ENCODE data around the gene HSH2D.

HSH2D gene

GRCh38 chr19:16205205-16206045 is 61.9 kb downstream of the HSH2D start:
- Histone ChIP-seq H2BK15ac (ENCODE audit: low read length) (no peak overlapping the region), H3K36me3 (replicated peaks in 1 of 2; ENCODE audit: control insufficient read depth in 2 of 2, insufficient read depth in 2 of 2, low read length in 2 of 2) (peaks cover 47 to 93% of the 10 kb centered on the region in 2 donors), H3K14ac (ENCODE audit: low read length) (no peak overlapping the region)

GRCh38 chr19:16206046-16206605 is 62.6 kb downstream of the HSH2D start:
- H2BK12ac ChIP-seq (ENCODE audit: low read length): no peak overlapping the region
- H2AK5ac ChIP-seq (ENCODE audit: low read depth, low read length): no peak overlapping the region
- H3K27me3 ChIP-seq (ENCODE audit: control insufficient read depth in 3 of 3, insufficient read depth in 3 of 3, low read depth in 1 of 3, low read length in 3 of 3): no peaks in the 10 kb centered on the region
- H3K23ac ChIP-seq (ENCODE audit: low read depth, low read length, poor library complexity): no peak overlapping the region
- no peaks in the 10 kb centered on the region for H3K4me1 ChIP-seq (ENCODE audit: control insufficient read depth in 2 of 2, insufficient read depth in 1 of 2, low read depth in 1 of 2, low read length in 2 of 2)
- H3K79me1 ChIP-seq (ENCODE audit: low read depth, low read length): peaks cover 3% of the 10 kb centered on the region
- H2BK15ac ChIP-seq (ENCODE audit: low read length): no peak overlapping the region
- no peak overlapping the region for H2BK120ac ChIP-seq (ENCODE audit: low read depth, low read length)
- peaks cover 47 to 93% of the 10 kb centered on the region in 2 donors for H3K36me3 ChIP-seq (replicated peaks in 1 of 2; ENCODE audit: control insufficient read depth in 2 of 2, insufficient read depth in 2 of 2, low read length in 2 of 2)
- no peak overlapping the region for H3K4me3 ChIP-seq (ENCODE audit: low read length in 2 of 2)
- no peak overlapping the region for H4K8ac ChIP-seq (ENCODE audit: low read depth, low read length)
- no peak for DNase-seq (ENCODE audit: low spot score)
- no peak overlapping the region for H2BK5ac ChIP-seq (ENCODE audit: low read length)
- H3K4me2 ChIP-seq (ENCODE audit: insufficient read depth, low read length, poor library complexity, severe bottlenecking): no peak overlapping the region
- WGBS, 2 donors (ENCODE audit: extremely low coverage in 2 of 2, insufficient read length in 2 of 2, insufficient replicate concordance in 1 of 2): no CpG with 5 or more reads among the region's 14 CpGs
- peaks cover 0 to under 1% of the 10 kb centered on the region in 2 donors for H3K9me3 ChIP-seq (replicated peaks in 1 of 2; ENCODE audit: control insufficient read depth in 2 of 2, insufficient read depth in 1 of 2, low read depth in 1 of 2, low read length in 2 of 2)
- no peak overlapping the region for H3K9ac ChIP-seq (ENCODE audit: low read depth, low read length, poor library complexity)
- no peak overlapping the region for H3K18ac ChIP-seq (ENCODE audit: low read length)
- H3K27ac ChIP-seq (replicated peaks; ENCODE audit: low read length): no peak overlapping the region
- no peak overlapping the region for H3K4ac ChIP-seq (ENCODE audit: low read length)
- no peak overlapping the region for H2AFZ ChIP-seq (ENCODE audit: low read length)
- no peak overlapping the region for H3K14ac ChIP-seq (ENCODE audit: low read length)
- no peak overlapping the region for H4K91ac ChIP-seq (ENCODE audit: low read depth, low read length, poor library complexity)

More at GRCh38 chr19:16205205-16206045, 61.9 kb downstream of the HSH2D start:
- Histone ChIP-seq H2BK12ac (ENCODE audit: low read length) (no peak overlapping the region), H3K4ac (ENCODE audit: low read length) (no peak overlapping the region), H3K27me3 (ENCODE audit: control insufficient read depth in 3 of 3, insufficient read depth in 3 of 3, low read depth in 1 of 3, low read length in 3 of 3) (no peaks in the 10 kb centered on the region), H4K91ac (ENCODE audit: low read depth, low read length, poor library complexity) (no peak overlapping the region), H3K23ac (ENCODE audit: low read depth, low read length, poor library complexity) (no peak overlapping the region), H2AK5ac (ENCODE audit: low read depth, low read length) (no peak overlapping the region), H3K4me3 (ENCODE audit: low read length in 2 of 2) (no peak overlapping the region), H3K4me1 (ENCODE audit: control insufficient read depth in 2 of 2, insufficient read depth in 1 of 2, low read depth in 1 of 2, low read length in 2 of 2) (no peaks in the 10 kb centered on the region), H3K18ac (ENCODE audit: low read length) (no peak overlapping the region), H2BK5ac (ENCODE audit: low read length) (no peak overlapping the region), H3K79me1 (ENCODE audit: low read depth, low read length) (peaks cover 3% of the 10 kb centered on the region), H3K4me2 (ENCODE audit: insufficient read depth, low read length, poor library complexity, severe bottlenecking) (no peak overlapping the region), H3K27ac (replicated peaks; ENCODE audit: low read length) (no peak overlapping the region), H4K8ac (ENCODE audit: low read depth, low read length) (no peak overlapping the region), H2BK120ac (ENCODE audit: low read depth, low read length) (no peak overlapping the region), H3K9ac (ENCODE audit: low read depth, low read length, poor library complexity) (no peak overlapping the region), H3K9me3 (replicated peaks in 1 of 2; ENCODE audit: control insufficient read depth in 2 of 2, insufficient read depth in 1 of 2, low read depth in 1 of 2, low read length in 2 of 2) (no peaks in the 10 kb centered on the region), H2AFZ (ENCODE audit: low read length) (no peak overlapping the region)
- no CpG with 5 or more reads among the region's 11 CpGs for WGBS, 2 donors (ENCODE audit: extremely low coverage in 2 of 2, insufficient read length in 2 of 2, insufficient replicate concordance in 1 of 2)
- DNase-seq (ENCODE audit: low spot score): no peak

- H3K27me3 ChIP-seq (ENCODE audit: control insufficient read depth in 3 of 3, insufficient read depth in 3 of 3, low read depth in 1 of 3, low read length in 3 of 3): no peaks in the 10 kb centered on the region
Observed at GRCh38 chr19:16206637-16207036, 63.2 kb downstream of the HSH2D start.

GRCh38 chr19:16207063-16207462 is 63.6 kb downstream of the HSH2D start:
- WGBS, 2 donors (ENCODE audit: extremely low coverage in 2 of 2, insufficient read length in 2 of 2, insufficient replicate concordance in 1 of 2): no CpG with 5 or more reads among the region's 10 CpGs
- H2BK15ac ChIP-seq (ENCODE audit: low read length): no peak overlapping the region
- peaks cover 3% of the 10 kb centered on the region for H3K79me1 ChIP-seq (ENCODE audit: low read depth, low read length)
- no peak overlapping the region for H2BK5ac ChIP-seq (ENCODE audit: low read length)
- no peak overlapping the region for H2BK120ac ChIP-seq (ENCODE audit: low read depth, low read length)
- no peak overlapping the region for H4K91ac ChIP-seq (ENCODE audit: low read depth, low read length, poor library complexity)
- no peak for DNase-seq (ENCODE audit: low spot score)
- H3K14ac ChIP-seq (ENCODE audit: low read length): no peak overlapping the region
- H3K36me3 ChIP-seq (replicated peaks in 1 of 2; ENCODE audit: control insufficient read depth in 2 of 2, insufficient read depth in 2 of 2, low read length in 2 of 2): peaks cover 45 to 97% of the 10 kb centered on the region in 2 donors
- H2BK12ac ChIP-seq (ENCODE audit: low read length): no peak overlapping the region
- no peak overlapping the region for H3K23ac ChIP-seq (ENCODE audit: low read depth, low read length, poor library complexity)
- no peak overlapping the region for H3K18ac ChIP-seq (ENCODE audit: low read length)
- no peak overlapping the region for H3K4me2 ChIP-seq (ENCODE audit: insufficient read depth, low read length, poor library complexity, severe bottlenecking)
- H3K27ac ChIP-seq (replicated peaks; ENCODE audit: low read length): no peak overlapping the region
- H3K27me3 ChIP-seq (ENCODE audit: control insufficient read depth in 3 of 3, insufficient read depth in 3 of 3, low read depth in 1 of 3, low read length in 3 of 3): no peaks in the 10 kb centered on the region
- peaks cover 0 to 3% of the 10 kb centered on the region in 2 donors for H3K9me3 ChIP-seq (replicated peaks in 1 of 2; ENCODE audit: control insufficient read depth in 2 of 2, insufficient read depth in 1 of 2, low read depth in 1 of 2, low read length in 2 of 2)
- H2AK5ac ChIP-seq (ENCODE audit: low read depth, low read length): no peak overlapping the region
- no peak overlapping the region for H3K4ac ChIP-seq (ENCODE audit: low read length)
- H4K8ac ChIP-seq (ENCODE audit: low read depth, low read length): no peak overlapping the region
- no peak overlapping the region for H3K4me3 ChIP-seq (ENCODE audit: low read length in 2 of 2)
- H2AFZ ChIP-seq (ENCODE audit: low read length): no peak overlapping the region
- no peaks in the 10 kb centered on the region for H3K4me1 ChIP-seq (ENCODE audit: control insufficient read depth in 2 of 2, insufficient read depth in 1 of 2, low read depth in 1 of 2, low read length in 2 of 2)
- H3K9ac ChIP-seq (ENCODE audit: low read depth, low read length, poor library complexity): no peak overlapping the region

More at GRCh38 chr19:16206637-16207036, 63.2 kb downstream of the HSH2D start:
- H2AFZ ChIP-seq (ENCODE audit: low read length): no peak overlapping the region
- H3K27ac ChIP-seq (replicated peaks; ENCODE audit: low read length): no peak overlapping the region
- H3K4me1 ChIP-seq (ENCODE audit: control insufficient read depth in 2 of 2, insufficient read depth in 1 of 2, low read depth in 1 of 2, low read length in 2 of 2): no peaks in the 10 kb centered on the region
- no peak overlapping the region for H3K4me2 ChIP-seq (ENCODE audit: insufficient read depth, low read length, poor library complexity, severe bottlenecking)
- H2BK5ac ChIP-seq (ENCODE audit: low read length): no peak overlapping the region
- H3K23ac ChIP-seq (ENCODE audit: low read depth, low read length, poor library complexity): no peak overlapping the region
- H2BK120ac ChIP-seq (ENCODE audit: low read depth, low read length): no peak overlapping the region
- no peak overlapping the region for H2BK12ac ChIP-seq (ENCODE audit: low read length)
- H3K4me3 ChIP-seq (ENCODE audit: low read length in 2 of 2): no peak overlapping the region
- H3K4ac ChIP-seq (ENCODE audit: low read length): no peak overlapping the region
- no peak for DNase-seq (ENCODE audit: low spot score)
- no peak overlapping the region for H2BK15ac ChIP-seq (ENCODE audit: low read length)
- H3K79me1 ChIP-seq (ENCODE audit: low read depth, low read length): peaks cover 3% of the 10 kb centered on the region
- WGBS, 2 donors (ENCODE audit: extremely low coverage in 2 of 2, insufficient read length in 2 of 2, insufficient replicate concordance in 1 of 2): no CpG with 5 or more reads among the region's 7 CpGs
- H3K9me3 ChIP-seq (replicated peaks in 1 of 2; ENCODE audit: control insufficient read depth in 2 of 2, insufficient read depth in 1 of 2, low read depth in 1 of 2, low read length in 2 of 2): peaks cover 0 to 3% of the 10 kb centered on the region in 2 donors
- H3K9ac ChIP-seq (ENCODE audit: low read depth, low read length, poor library complexity): no peak overlapping the region
- H3K14ac ChIP-seq (ENCODE audit: low read length): no peak overlapping the region
- no peak overlapping the region for H4K8ac ChIP-seq (ENCODE audit: low read depth, low read length)
- H3K36me3 ChIP-seq (replicated peaks in 1 of 2; ENCODE audit: control insufficient read depth in 2 of 2, insufficient read depth in 2 of 2, low read length in 2 of 2): peaks cover 47 to 97% of the 10 kb centered on the region in 2 donors
- no peak overlapping the region for H2AK5ac ChIP-seq (ENCODE audit: low read depth, low read length)
- H3K18ac ChIP-seq (ENCODE audit: low read length): no peak overlapping the region
- H4K91ac ChIP-seq (ENCODE audit: low read depth, low read length, poor library complexity): no peak overlapping the region

All from neuronal stem cell (in vitro differentiated cells).